Trophoblast cell (in vitro differentiated cells and primary cell): ENCODE measurements around the gene UBXN6.

ENCODE experiments used
- DNase-seq, 2 donors: peaks; one replicate each; pipeline ENCODE4 v3.0.0-alpha.2; 2016
- H2AFZ ChIP-seq: 2 replicates; pipeline ENCODE4 v1.6.1; 2013; ENCODE audit warnings: low read length, moderate library complexity, mild to moderate bottlenecking; ENCODE audit not compliant: insufficient read depth, poor library complexity
- H2AK5ac ChIP-seq: 2 replicates; pipeline ENCODE4 v1.6.1; 2013; ENCODE audit warnings: mild to moderate bottlenecking, low read length
- H2BK120ac ChIP-seq: 2 replicates; pipeline ENCODE4 v1.6.1; 2013; ENCODE audit warnings: low read length, mild to moderate bottlenecking, moderate library complexity; ENCODE audit not compliant: insufficient read depth, poor library complexity
- H2BK12ac ChIP-seq: 2 replicates; pipeline ENCODE4 v1.6.1; 2013; ENCODE audit warnings: mild to moderate bottlenecking, low read length, moderate library complexity
- H2BK5ac ChIP-seq: 2 replicates; pipeline ENCODE4 v1.6.1; 2013; ENCODE audit warnings: low read length, low read depth, moderate library complexity, mild to moderate bottlenecking; ENCODE audit not compliant: poor library complexity
- H3K14ac ChIP-seq: 2 replicates; pipeline ENCODE4 v1.6.1; 2013; ENCODE audit warnings: mild to moderate bottlenecking, low read length
- H3K18ac ChIP-seq: 2 replicates; pipeline ENCODE4 v1.6.1; 2013; ENCODE audit warnings: mild to moderate bottlenecking, low read length
- H3K23ac ChIP-seq: 2 replicates; pipeline ENCODE4 v1.6.1; 2013; ENCODE audit warnings: low read length
- H3K27ac ChIP-seq: 2 replicates; pipeline ENCODE4 v1.5.1; 2013; ENCODE audit warnings: low read depth, mild to moderate bottlenecking, inconsistent platforms, low read length, moderate library complexity
- H3K27me3 ChIP-seq: 2 replicates; pipeline ENCODE4 v1.6.1; 2013; ENCODE audit warnings: inconsistent platforms, mild to moderate bottlenecking, low read length, moderate library complexity; ENCODE audit not compliant: insufficient read depth
- H3K36me3 ChIP-seq, 2 experiments: 1 replicate in 1 of 2; 2 replicates in 1 of 2; pipeline ENCODE4 v1.6.1; 2013; ENCODE audit warnings: low read length in 2 of 2, mild to moderate bottlenecking in 2 of 2, moderate library complexity in 1 of 2; ENCODE audit not compliant: insufficient read depth in 2 of 2, control insufficient read depth in 1 of 2
- H3K4ac ChIP-seq: 2 replicates; pipeline ENCODE4 v1.6.1; 2013; ENCODE audit warnings: low read depth, mild to moderate bottlenecking, low read length, moderate library complexity
- H3K4me1 ChIP-seq, 2 experiments: 1 replicate in 1 of 2; 2 replicates in 1 of 2; pipeline ENCODE4 v1.6.1; 2013; ENCODE audit warnings: low read length in 2 of 2, mild to moderate bottlenecking in 2 of 2, moderate library complexity in 1 of 2; ENCODE audit not compliant: insufficient read depth in 2 of 2, control insufficient read depth in 1 of 2
- H3K4me2 ChIP-seq: 2 replicates; pipeline ENCODE4 v1.6.1; 2013; ENCODE audit warnings: inconsistent platforms, mild to moderate bottlenecking, low read length, moderate library complexity
- H3K4me3 ChIP-seq: 2 replicates; pipeline ENCODE4 v1.5.1; 2013; ENCODE audit warnings: mild to moderate bottlenecking, low read depth, low read length, inconsistent platforms
- H3K79me1 ChIP-seq: one replicate; pipeline ENCODE4 v1.6.1; 2013; ENCODE audit warnings: low read length
- H3K79me2 ChIP-seq: 2 replicates; pipeline ENCODE4 v1.6.1; 2013; ENCODE audit warnings: low read length, mild to moderate bottlenecking; ENCODE audit not compliant: control insufficient read depth, insufficient read depth, poor library complexity
- H3K9ac ChIP-seq: 2 replicates; pipeline ENCODE4 v1.6.1; 2013; ENCODE audit warnings: mild to moderate bottlenecking, low read length
- H3K9me3 ChIP-seq: 2 replicates; pipeline ENCODE4 v1.6.1; 2013; ENCODE audit warnings: low read depth, mild to moderate bottlenecking, control low read depth, inconsistent platforms, low read length; ENCODE audit not compliant: insufficient read depth
- H4K12ac ChIP-seq: 2 replicates; pipeline ENCODE4 v1.6.1; 2013; ENCODE audit warnings: low read depth, mild to moderate bottlenecking, low read length, moderate library complexity
- H4K8ac ChIP-seq: 2 replicates; pipeline ENCODE4 v1.6.1; 2013; ENCODE audit warnings: low read depth, mild to moderate bottlenecking, low read length, moderate library complexity
- H4K91ac ChIP-seq: one replicate; pipeline ENCODE4 v1.6.1; 2013; ENCODE audit warnings: low read depth, mild to moderate bottlenecking, low read length, moderate library complexity
- WGBS: extraction: QIAGEN DNeasy Blood & Tissue Kit; methylation state at CpG from one replicate; pipeline ENCODE4 v1.1.7; 2013; ENCODE audit warnings: missing lambda C conversion rate; ENCODE audit not compliant: insufficient read length, insufficient coverage; ENCODE audit errors: extremely low coverage; 5-methylcytosine and 5-hydroxymethylcytosine counted together

UBXN6 gene

DNA sequence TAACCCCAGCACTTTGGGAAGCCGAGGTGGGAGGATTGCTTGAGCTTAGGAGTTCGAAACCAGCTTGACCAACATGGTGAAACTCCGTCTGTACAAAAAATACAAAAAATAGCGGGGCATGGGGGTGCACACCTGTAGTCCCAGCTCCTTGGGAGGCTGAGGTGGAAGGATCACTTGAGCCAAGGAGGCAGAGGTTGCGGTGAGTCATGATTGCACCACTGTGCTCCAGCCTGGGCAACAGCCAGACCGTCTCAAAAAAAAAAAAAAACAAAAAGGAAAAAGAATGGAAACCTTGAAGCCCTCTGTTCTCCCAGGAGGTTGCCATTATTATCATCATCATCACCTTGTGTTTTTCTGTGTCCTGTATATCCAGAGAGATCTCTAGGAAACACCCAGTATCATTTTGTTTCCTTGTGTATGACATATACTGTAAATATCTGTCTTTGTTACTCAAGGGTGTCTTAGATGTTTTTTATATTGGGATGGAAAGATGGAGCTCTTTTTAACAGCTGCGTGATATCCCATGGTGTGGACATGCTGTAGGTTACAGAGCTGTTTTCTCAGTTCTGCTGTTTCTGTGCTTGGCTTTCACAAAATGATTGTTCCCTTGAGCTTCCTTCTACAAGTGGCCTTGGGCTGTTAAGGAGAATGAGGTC is 43.3 kb downstream of the UBXN6 start:
- Histone ChIP-seq H3K9me3 (no peaks in the 10 kb centered on the region), H3K27ac (no peak overlapping the region), H2AK5ac (no peak overlapping the region), H3K36me3 (peaks cover 34 to 35% of the 10 kb centered on the region in 2 experiments), H4K91ac (no peak overlapping the region), H3K23ac (no peak overlapping the region), H3K4me2 (no peak overlapping the region), H3K18ac (no peak overlapping the region), H2BK120ac (no peak overlapping the region), H2AFZ (no peak overlapping the region), H3K14ac (no peak overlapping the region), H3K79me2 (peaks cover 2% of the 10 kb centered on the region), H4K12ac (no peak overlapping the region), H3K9ac (no peak overlapping the region), H2BK12ac (no peak overlapping the region), H3K4ac (peak overlapping the region; percentile 56), H4K8ac (no peak overlapping the region), H3K27me3 (no peaks in the 10 kb centered on the region), H3K4me3 (no peak overlapping the region), H3K79me1 (no peaks in the 10 kb centered on the region), H3K4me1 (no peaks in the 10 kb centered on the region), H2BK5ac (no peak overlapping the region)
- no CpG with 5 or more reads among the region's 7 CpGs for WGBS
- peak in 1 of 2 donors; percentile 22 for DNase-seq

- Histone ChIP-seq H2BK12ac (no peak overlapping the region), H3K9me3 (no peaks in the 10 kb centered on the region), H3K4me1 (no peaks in the 10 kb centered on the region), H3K36me3 (peaks cover 33 to 39% of the 10 kb centered on the region in 2 experiments), H3K4me3 (no peak overlapping the region), H2BK5ac (no peak overlapping the region), H2BK120ac (no peak overlapping the region), H3K9ac (no peak overlapping the region), H3K18ac (no peak overlapping the region), H3K4me2 (no peak overlapping the region), H4K91ac (no peak overlapping the region), H3K14ac (no peak overlapping the region), H3K79me2 (peaks cover 2% of the 10 kb centered on the region), H2AK5ac (no peak overlapping the region), H3K23ac (no peak overlapping the region), H3K79me1 (no peaks in the 10 kb centered on the region), H3K27ac (no peak overlapping the region), H4K12ac (no peak overlapping the region), H2AFZ (no peak overlapping the region), H3K4ac (no peak overlapping the region), H3K27me3 (no peaks in the 10 kb centered on the region), H4K8ac (no peak overlapping the region)
- no CpG with 5 or more reads among the region's 3 CpGs for WGBS
- DNase-seq = no peak
These were observed 44.0 kb downstream of the UBXN6 start for GRCh38 chr19:4413588-4413987.

GRCh38 chr19:4409123-4409933 is 48.3 kb downstream of the UBXN6 start:
- peak overlapping the region; percentile 6 for H3K4me2 ChIP-seq
- H2BK12ac ChIP-seq = no peak overlapping the region
- H4K91ac ChIP-seq = no peak overlapping the region
- no peak overlapping the region for H3K4me3 ChIP-seq
- H3K18ac ChIP-seq = no peak overlapping the region
- no peak overlapping the region for H2BK120ac ChIP-seq
- no peak overlapping the region for H3K27ac ChIP-seq
- H3K79me1 ChIP-seq = no peaks in the 10 kb centered on the region
- no peak overlapping the region for H3K14ac ChIP-seq
- no CpG with 5 or more reads among the region's 23 CpGs for WGBS
- no peak overlapping the region for H2BK5ac ChIP-seq
- peaks cover 35 to 38% of the 10 kb centered on the region in 2 experiments for H3K36me3 ChIP-seq
- H3K9ac ChIP-seq = no peak overlapping the region
- DNase-seq = no peak
- H4K12ac ChIP-seq = no peak overlapping the region
- H3K4ac ChIP-seq = no peak overlapping the region
- H4K8ac ChIP-seq = no peak overlapping the region
- H2AFZ ChIP-seq = no peak overlapping the region
- peaks cover 3% of the 10 kb centered on the region for H3K79me2 ChIP-seq
- no peaks in the 10 kb centered on the region for H3K27me3 ChIP-seq
- H3K9me3 ChIP-seq = no peaks in the 10 kb centered on the region
- H2AK5ac ChIP-seq = no peak overlapping the region
- no peaks in the 10 kb centered on the region for H3K4me1 ChIP-seq
- no peak overlapping the region for H3K23ac ChIP-seq

- Histone ChIP-seq H3K4me2 (no peak overlapping the region), H4K91ac (no peak overlapping the region), H4K8ac (no peak overlapping the region), H3K23ac (no peak overlapping the region), H2AK5ac (no peak overlapping the region), H3K79me1 (peaks cover 9% of the 10 kb centered on the region), H3K36me3 (peaks cover 23 to 24% of the 10 kb centered on the region in 2 experiments), H3K4me3 (no peak overlapping the region), H3K27me3 (no peaks in the 10 kb centered on the region), H3K4me1 (peaks cover 4 to 7% of the 10 kb centered on the region in 2 experiments), H3K4ac (peak overlapping the region; percentile 2), H3K9ac (no peak overlapping the region), H3K79me2 (peaks cover 14% of the 10 kb centered on the region), H2BK120ac (no peak overlapping the region), H3K9me3 (no peaks in the 10 kb centered on the region), H3K14ac (no peak overlapping the region), H2BK5ac (no peak overlapping the region), H2AFZ (no peak overlapping the region), H3K27ac (no peak overlapping the region), H2BK12ac (no peak overlapping the region), H3K18ac (no peak overlapping the region), H4K12ac (no peak overlapping the region)
- WGBS = no CpG with 5 or more reads among the region's 7 CpGs
- no peak for DNase-seq
These were observed 51.0 kb downstream of the UBXN6 start for GRCh38 chr19:4406626-4407025.
